GM18907 (cell line): Measurements from ENCODE around the gene ADNP.
"Not testable (repeated sequence)": the region's sequence is repeated elsewhere in the genome, so short reads cannot be mapped to it uniquely, and the experiment has no call there.

ENCODE experiments used
- ATAC-seq: cut with Tn5 transposase; IDR thresholded peaks from one replicate; pipeline ENCODE4 v1.9.1; 2021; ENCODE audit warnings: mild to moderate bottlenecking, moderate library complexity; ENCODE audit not compliant: unreplicated experiment

ADNP gene

DNA sequence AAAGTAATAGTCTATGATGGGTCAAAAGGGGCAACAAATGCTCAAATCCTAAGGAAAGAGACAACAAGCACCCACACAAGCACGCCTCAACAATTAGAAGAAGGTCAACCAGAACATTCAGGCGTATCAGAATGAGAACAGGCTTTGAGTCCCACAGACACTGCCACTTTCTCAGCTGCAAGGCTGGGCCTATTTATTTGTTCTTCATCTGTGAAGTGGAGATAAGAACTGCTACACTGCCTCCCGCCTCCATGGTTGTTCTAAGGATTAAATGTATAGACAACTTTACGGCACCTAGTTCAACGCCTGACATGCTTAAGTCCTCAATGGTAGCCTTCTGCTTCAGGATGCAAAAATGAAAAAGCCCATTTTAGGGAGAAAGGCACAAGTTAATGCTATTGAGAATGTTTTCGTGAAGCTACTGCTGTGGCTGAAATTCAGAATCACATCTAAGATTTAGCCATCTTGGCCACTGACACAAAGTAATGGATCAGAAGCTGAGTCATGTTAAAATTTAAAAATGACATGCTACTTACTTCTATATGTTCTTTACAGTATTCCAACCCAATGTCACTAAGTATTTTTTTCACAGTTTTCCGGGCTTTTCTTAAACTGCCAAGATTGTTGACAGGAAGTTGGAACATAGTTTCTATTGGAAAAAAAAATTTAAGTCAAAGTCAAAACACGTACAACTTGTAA, 27.7 kb downstream of the ADNP start:
- ATAC-seq = no peak

DNA sequence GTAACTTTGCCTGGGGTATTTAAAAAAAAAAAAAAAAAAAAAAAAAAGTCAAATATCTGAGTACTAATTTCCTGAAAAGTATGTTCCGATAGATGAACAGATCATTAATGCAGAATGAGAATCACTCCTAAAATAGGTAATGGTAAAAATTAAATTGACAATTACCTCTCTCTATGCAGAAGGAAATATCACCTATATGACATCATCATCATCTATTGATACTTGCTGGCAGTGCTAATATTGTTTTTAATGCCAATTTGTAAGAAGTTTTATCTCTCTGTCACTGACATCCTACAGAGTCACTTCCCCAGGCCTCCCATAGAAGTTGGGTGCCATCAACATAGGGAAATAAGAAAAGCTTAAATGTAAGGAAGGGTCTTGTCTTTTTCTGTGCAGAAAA, 29.9 kb downstream of the ADNP start:
- ATAC-seq = no peak

DNA sequence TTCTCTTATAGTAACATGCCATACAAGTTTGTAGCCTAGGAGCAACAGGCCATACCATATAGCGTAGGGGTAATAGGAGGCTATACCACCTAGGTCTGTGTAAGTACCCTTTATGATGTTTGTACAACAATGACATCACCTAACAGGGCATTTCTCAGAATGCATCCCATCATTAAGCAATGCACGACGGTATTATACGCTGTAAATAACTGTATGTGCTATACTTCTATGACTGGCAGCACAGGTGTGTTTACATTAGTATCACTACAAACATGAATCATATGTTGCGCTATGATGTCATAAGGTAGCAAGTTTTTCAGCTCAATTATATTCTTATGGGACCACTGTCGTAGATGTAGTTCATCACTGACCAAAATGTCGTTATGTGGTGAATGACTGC, 31.0 kb downstream of the ADNP start:
- ATAC-seq = no peak

DNA sequence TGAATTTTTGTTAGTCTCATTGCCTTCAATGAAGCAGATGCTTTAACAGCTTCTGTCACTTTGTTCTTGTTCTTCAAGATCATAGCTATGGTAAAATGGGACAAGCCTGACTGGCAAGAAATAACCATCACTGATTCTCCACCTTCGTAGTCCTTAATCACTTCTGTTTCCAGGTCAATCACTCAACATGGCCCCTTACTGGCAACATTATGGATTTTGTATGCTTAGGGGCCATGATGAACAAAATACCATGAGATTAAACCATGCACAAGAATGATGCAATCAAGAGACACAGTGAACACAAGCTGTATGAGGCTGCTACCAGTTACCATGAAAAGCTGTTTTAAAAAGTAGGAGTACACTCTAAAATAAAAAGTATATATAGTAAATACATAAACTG, 32.8 kb downstream of the ADNP start:
- ATAC-seq = no peak

DNA sequence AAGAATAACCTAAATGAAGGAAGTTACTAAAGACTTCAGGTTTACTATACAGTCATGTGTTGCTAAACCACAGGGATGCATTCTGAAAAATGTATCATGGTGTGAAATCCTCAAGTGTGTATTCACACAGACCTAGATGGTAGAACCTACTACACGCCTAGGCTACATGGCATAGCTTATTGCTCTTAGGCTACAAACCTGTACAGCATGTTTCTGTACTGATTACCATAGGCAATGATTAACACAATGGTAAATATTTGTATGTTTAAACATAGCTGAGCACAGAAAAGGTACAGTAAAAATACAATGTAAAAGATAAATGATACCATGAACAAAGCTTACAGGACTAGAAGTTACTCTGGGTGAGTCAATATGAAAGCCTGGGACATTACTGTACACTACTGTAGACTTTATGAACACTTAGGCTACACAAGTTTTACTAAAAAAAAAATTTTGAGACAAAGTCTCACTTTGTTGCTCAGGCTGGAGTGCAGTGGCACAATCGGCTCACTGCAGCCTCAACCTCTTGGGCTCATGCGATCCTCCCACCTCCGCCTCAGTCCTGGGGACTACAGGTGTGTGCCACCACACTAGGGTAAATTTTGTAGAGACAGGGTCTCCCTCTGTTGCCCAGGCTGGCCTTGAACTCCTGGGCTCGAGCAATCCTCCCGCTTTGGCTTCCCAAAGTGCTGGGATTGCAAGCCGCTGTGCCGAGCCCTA, 36.0 kb downstream of the ADNP start:
- ATAC-seq = no peak

DNA sequence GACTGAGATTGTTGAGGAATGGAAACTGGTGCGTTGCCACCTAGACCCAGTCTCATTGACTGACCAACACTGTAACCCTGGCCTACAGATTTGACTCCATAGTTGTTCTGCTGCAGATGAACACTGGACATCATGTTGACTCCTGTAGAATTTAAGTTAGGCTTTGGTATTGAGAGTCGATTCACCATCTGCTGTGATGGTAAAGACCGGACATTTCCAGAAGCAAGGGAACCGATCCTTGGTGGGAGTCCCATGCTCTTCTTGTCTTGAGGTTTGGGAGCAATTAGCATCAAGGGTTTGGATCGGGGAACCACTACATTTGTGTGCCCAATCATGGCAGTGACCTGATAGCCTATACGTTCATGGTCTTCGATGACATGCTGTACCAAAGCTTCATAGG, 37.6 kb downstream of the ADNP start:
- ATAC-seq = no peak

DNA sequence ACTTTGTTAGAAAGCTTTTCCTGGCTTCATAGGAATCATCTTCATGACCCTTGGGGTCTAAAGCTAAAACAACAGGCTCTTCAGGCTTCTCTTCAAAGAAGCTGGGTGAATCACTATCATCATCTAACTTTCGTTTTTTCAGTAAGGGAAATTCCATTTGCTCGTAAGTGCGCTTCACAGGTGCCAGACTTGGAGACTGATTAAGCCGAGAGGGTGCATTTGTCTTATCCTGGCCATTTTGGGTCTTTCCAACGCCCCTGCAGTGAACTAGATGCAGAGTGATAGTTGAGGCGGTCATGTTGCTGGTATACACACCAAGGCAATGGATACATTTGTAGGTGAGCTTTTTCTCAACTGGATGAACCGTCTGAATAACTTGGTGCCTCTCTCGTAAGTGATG, 38.8 kb downstream of the ADNP start:
- peak; percentile 40 for ATAC-seq

DNA sequence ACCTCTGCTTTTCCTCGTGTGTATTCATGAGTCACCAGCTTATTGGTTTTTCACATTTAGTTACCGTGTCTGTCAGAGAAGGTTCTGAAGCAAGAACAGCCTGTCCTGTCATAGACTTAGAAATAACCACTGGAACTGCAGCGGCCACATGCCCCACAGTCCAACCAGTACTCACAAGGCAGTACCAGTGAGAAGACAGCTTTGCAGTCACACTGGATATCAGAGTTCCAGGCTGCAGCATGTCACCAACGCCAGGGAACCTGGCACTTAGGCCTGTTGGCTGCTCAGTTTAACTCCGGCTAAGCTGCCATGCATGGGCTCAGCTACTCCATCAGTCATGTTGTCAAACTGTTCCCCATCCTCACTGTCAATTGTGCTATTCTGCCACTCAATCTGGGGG, 40.1 kb downstream of the ADNP start:
- ATAC-seq = no peak

DNA sequence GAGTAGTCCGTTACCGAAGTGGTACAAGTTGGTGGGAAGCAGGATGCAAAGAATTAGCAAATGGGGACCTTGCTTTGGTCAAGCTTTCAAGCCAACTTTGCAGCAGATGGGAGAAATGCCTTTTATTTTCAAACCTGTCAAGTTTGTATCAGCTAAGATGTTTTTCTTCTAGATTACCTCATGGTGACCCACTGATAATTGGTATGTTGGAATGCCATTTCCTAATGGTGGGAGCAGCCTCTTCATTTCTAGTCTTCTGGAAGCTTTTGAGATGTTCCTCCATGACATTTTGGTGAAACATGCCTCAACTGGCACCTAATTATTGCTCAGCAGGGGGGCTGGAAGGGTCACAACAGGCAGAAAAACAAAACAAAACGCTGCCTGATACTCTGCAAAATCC, 43.7 kb downstream of the ADNP start:
- ATAC-seq = no peak

DNA sequence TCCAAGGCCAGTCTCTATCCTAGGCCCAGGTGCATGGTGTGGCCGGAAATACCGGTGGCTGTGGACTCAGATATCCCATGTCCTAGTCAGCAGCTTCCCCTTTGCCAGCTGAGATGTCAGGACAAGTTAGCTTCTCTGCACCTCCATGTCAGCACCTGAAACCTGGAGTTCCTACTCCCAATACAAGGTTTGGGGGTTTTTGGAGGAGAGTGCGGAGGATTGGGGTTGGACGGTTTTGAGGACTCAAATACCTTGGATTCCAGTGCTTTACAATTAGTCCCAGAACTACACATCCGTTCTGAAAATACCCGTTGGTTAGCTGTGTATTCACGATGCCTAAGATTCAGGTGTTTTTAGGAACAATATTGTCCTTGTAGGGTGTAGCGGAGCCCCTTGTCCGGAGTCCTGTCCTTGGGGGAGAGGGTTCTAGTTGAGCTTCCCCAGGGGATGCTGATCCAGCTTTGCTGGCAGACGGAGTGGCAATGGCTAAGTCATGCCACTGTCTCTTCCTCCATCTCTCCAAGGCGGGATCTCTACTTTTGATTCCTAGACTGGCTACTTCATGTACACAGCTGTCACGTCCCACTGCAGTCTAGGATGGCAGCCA, 45.0 kb downstream of the ADNP start:
- no peak for ATAC-seq

DNA sequence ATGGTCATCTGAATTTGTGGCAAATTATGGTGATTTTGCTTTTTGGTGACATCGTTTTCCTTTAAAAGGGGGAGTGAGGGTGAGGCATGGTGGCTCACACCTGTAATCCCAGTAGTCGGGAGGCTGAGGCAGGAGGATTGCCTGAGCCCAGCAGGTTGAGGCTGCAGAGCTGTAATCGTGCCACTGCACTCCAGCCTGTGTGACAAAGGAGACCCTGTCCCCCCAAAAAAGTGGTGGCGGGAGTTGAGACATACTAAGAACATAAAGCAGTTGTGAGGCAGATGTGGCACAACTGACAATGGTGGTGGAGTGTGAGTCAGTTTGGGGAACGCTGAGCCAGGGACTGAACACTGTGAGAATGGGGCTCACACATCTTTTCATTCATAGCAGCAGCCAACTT, 45.5 kb downstream of the ADNP start:
- no peak for ATAC-seq

DNA sequence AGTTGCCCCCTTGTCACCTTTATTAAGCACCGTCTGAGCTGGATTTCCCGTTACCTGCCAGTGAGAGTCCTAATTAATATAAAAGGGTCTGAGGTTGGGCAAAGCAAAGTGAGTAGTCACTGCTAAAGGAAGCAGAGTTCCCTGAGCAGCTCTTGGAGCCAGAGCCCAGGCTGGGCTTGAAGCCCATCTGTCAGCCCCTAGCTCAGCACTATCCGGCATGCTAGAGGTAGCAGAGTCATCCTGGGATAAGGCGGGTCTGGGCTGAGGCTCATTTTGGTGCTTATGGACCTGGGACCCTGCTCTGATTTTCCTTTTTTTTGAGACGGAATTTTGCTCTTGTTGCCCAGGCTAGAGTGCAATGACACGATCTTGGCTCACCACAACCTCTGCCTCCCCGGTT, 46.2 kb downstream of the ADNP start:
- ATAC-seq = no peak

DNA sequence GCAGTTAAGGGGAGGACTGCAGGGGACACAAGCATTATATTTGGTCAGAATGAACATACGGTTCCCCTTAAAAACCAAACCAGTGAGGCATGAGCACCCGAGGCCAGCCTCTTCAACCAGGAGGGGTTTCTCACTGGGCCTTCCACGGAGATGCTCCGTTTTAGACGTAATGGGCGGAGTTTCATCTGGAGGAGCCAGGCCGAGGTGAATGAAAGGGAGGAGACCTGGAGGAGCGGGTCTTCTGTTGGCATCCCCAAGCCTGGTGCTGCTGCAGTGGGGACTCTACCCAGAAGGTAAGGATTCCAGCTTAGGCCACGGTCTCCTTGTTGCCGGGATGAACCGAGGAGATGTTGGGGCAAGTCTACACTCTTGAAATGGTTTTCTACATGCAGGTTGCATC, 47.4 kb downstream of the ADNP start:
- ATAC-seq = no peak

DNA sequence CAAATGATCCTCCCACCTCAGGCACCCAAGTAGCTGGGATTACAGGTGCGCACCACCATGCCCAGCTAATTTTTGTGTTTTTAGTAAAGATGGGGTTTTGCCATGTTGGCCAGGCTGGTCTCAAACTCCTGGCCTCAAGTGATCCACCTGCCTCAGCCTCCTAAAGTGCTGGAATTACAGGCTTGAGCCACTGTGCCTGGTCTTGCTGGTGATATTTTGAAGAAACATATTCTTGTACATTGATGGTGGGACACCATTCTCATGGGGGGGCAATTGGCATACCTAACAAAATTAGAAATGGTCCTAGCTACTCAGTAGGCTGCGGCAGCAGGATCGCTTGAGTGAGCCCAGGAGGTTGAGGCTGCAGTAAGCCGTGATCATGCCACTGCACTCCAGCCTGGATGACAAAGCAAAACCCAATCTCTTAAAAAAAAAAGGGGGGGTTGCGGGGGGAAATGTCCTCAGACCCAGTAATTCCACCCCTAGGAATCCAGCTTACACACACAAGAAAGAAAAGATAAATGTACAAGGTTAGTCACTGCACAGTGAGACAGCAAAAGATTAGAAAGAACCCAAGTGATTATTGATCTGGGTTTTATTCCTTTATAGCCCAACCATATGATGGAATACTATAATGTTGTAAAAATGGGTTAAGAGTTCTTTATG, 49.3 kb downstream of the ADNP start:
- ATAC-seq = not testable (repeated sequence)

DNA sequence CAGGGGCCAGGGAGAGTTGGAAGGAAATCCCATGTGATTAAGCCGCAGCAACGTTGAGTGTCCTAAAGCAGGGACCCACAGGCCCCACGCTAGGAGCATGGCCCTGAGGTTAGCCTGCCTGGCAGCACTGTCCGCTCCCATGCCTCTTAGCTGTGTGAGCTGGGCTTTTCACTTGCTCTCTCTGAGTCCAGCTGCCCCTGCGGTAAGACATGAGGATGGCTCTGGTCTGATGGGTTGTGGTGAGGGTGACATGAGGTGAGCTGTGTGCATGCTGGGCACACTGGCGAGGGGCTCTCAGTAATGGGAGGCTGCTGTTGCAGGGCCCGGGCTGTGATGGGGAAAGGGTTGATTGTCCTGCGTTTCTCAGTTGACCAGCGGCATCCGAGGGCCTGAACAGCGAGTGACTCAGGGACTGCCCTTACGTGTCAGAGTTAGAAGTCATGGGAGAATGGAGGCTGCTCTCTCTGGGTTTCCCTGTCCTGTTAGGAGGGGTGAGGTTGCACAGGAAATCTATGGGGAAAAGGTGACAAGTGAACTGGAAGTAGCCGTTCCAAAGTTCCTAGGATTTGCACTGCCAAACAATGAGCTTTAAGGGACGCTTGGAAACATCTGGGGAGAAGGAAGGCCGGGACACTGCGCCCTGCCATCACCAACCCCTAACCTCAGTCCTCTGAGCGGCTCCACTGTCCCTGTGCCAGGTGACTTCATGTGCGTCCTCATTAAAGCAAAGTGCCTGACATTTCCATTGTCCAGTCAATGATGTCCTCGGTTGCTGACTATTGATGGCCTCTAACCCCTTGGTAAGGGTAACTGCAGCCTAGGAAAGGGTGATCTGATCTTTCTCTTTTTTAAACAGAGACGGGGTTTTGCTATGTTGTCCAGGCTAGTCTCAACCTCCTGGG, 51.3 kb downstream of the ADNP start:
- no peak for ATAC-seq

DNA sequence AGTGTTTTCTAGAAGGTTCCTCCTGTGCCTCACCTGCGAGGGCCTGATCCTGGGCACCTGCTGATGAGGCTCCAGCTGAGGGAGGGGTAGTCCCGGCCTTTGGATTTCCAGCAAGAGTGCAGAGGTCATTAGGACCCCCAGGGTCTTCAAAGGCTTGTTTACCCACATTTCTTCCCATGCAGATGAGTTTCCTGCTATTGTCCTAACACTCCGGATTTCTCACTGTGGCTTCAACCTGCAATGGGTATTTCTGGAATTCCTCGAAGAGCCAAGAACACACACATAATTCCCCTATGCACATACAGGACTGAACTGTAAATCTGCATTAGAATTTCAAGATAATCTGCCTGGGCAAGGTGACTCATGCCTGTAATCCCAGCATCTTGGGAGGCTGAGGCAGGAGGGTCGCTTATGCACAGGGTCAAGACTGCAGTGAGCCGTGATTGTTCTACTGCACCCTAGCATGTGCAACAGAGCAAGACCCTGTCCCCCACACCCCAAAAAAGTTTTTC, 53.9 kb downstream of the ADNP start:
- ATAC-seq = no peak

DNA sequence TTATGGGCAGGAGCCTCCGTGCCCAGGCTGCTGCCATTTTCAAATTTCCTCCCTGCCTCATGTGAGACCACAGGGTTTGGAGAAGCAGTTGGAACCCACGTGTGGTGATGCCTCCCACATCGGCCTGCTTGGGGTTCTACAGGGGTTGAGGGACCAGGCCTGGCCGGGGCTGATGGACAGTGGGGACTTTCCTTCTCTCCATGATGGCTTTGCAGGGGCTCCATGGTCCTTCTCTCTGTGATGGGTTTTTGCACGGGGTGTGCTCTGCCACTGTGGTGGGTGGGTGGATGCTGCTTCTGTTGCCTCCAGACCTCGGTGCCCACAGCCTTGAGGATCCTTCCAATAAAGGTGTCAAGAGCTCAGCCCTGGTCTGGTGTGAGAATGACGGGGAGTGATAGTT, 54.4 kb downstream of the ADNP start:
- no peak for ATAC-seq

DNA sequence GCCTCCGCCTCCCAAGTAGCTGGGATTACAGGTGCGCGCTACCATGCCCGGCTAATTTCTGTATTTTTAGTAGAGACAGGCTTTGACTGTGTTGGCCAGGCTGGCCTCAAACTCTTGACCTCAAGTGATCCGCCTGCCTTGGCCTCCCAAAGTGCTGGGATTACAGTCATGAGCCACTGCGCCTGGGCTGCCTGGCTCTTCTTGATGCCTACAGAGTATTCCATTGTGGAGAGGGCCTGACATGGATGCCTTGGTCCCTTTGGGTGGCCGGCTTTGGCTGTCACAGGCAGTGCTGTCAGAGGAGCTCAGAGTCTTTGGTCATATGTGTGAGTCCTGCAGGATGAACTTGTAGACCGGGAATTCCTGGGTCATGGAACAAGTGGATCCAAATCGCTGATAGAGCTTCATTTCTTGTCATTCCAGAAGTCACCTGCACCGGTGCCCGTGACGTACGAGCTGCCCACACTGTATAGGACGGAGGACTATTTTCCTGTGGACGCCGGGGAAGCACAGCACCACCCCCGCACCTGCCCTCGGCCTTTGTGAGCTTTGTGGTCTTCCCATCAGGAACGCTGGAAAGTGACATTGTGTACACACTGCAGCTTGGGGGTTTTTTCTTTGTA, 55.1 kb downstream of the ADNP start:
- ATAC-seq = no peak

DNA sequence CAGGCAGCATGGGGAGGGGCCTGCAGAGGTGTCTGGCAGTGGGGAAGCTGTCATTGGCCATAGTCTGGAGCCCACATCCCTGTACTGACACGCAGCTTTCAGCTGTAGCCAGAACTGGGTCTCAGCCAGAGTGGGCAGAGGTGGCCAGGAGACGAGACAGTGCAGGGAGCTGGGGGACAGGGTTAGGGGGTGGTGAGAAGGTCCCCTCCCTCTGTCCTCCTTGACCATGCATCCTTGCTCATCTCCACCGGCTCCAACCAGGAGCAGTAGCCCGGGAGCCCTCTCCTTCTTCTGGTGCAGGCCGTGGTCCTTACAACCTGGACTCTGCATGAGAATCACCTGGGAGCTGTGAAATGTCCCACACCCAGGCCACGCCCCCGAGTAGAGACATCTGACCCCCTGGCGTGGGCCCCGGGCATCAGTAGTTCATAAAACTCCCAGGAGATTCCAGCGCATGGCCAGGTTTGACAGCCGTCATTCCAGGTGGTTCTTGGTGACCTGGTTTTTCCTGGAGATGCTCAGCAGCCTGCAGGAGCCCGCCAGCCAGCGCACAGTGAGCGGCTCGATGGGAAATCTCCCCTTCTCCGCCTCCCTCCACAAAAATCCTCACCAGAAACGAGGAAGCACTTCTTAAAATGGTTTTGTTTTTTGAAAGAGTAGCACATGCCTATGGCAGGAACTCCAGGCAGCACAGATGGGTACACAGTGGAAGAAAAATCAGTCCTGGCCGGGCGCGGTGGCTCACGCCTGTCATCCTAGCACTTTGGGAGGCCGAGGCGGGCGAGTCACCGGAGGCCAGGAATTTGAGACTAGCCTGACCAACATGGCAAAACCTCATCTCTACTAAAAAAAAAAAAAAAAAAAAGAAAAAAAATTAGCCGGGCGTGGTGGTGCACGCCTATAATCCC, 56.2 kb downstream of the ADNP start:
- no peak for ATAC-seq
